UCSD-AML1 (cell line): Measurements from ENCODE around the gene BMPR1B.
"Not testable (repeated sequence)": the region's sequence is repeated elsewhere in the genome, so short reads cannot be mapped to it uniquely, and the experiment has no call there.

Source experiments
- DNase-seq: peaks from one replicate; lab custom pipeline; 2025; ENCODE audit not compliant: unreplicated experiment; lab: John Stamatoyannopoulos, UW

The BMPR1B gene

GRCh38 chr4:95021099-95021498 lies 263.3 kb downstream of the BMPR1B start:
- DNase-seq = no peak

GRCh38 chr4:95023110-95023509 lies 265.4 kb downstream of the BMPR1B start:
- no peak for DNase-seq

- DNase-seq = no peak
Observed at GRCh38 chr4:95027905-95028618, 270.3 kb downstream of the BMPR1B start.

- DNase-seq = no peak
Observed at GRCh38 chr4:95038791-95039190, 281.0 kb downstream of the BMPR1B start.

GRCh38 chr4:95044324-95044837 lies 286.6 kb downstream of the BMPR1B start:
- DNase-seq = no peak

- no peak for DNase-seq
Observed at GRCh38 chr4:95045429-95045828, 287.7 kb downstream of the BMPR1B start.

GRCh38 chr4:95048296-95048695 lies 290.5 kb downstream of the BMPR1B start:
- no peak for DNase-seq

GRCh38 chr4:95049551-95050233 lies 291.9 kb downstream of the BMPR1B start:
- DNase-seq = no peak

- peak; percentile 5 for DNase-seq
Observed at GRCh38 chr4:95050980-95051701, 293.4 kb downstream of the BMPR1B start.

GRCh38 chr4:95051702-95052020 lies 293.9 kb downstream of the BMPR1B start:
- DNase-seq = no peak

GRCh38 chr4:95058991-95059390 lies 301.2 kb downstream of the BMPR1B start:
- DNase-seq = no peak

GRCh38 chr4:95059663-95060062 lies 301.9 kb downstream of the BMPR1B start:
- no peak for DNase-seq

GRCh38 chr4:95061220-95061619 lies 303.5 kb downstream of the BMPR1B start:
- DNase-seq = no peak

- not testable (repeated sequence) for DNase-seq
Observed at GRCh38 chr4:95061801-95062200, 304.0 kb downstream of the BMPR1B start.

- no peak for DNase-seq
Observed at GRCh38 chr4:95066050-95066449, 308.3 kb downstream of the BMPR1B start.

- DNase-seq = no peak
Observed at GRCh38 chr4:95068401-95068800, 310.6 kb downstream of the BMPR1B start.

- DNase-seq = no peak
Observed at GRCh38 chr4:95068818-95069478, 311.2 kb downstream of the BMPR1B start.

- DNase-seq = no peak
Observed at GRCh38 chr4:95071851-95072250, 314.1 kb downstream of the BMPR1B start.

- no peak for DNase-seq
Observed at GRCh38 chr4:95073646-95074045, 315.9 kb downstream of the BMPR1B start.

- DNase-seq = no peak
Observed at GRCh38 chr4:95077864-95078263, 320.1 kb downstream of the BMPR1B start.

GRCh38 chr4:95080969-95081368 lies 323.2 kb downstream of the BMPR1B start:
- DNase-seq = no peak
